T-helper 2 cell treated with Interferon-gamma antibody and Interleukin-4, amounts not matched to agents 100 ng/mL and 5 ng/mL, for 36 hours (primary cell): ENCODE data around the gene SLC22A7. TPM values are rescaled to one million over a fixed set of nuclear protein-coding genes. Genes with fewer than 3 reads are reported as not detected.

Experiments used
- intact Hi-C: fragments of 100-400 bp; cut with micrococcal nuclease; formaldehyde crosslinking; loops from one replicate; pipeline ENCODE4 v1.15.1; 2023
- total RNA-seq: library from RNA; stranded (reverse); gene quantifications from 2 replicates; pipeline ENCODE4 v1.2.3, GENCODE V29; 2022

Gene SLC22A7
- total RNA-seq, result not detected in 2 replicates

- intact Hi-C loops, result no loop called here
Observed at GRCh38 chr6:43297644-43298564, at the start of gene SLC22A7. Gene SLC22A7, plus strand, starts transcription at chr6:43298260. Its CDS starts 99 bp downstream, at chr6:43298359.

- intact Hi-C loops, result loop anchor here (5.0 kb wide), 1 partner anchor 1019 kb away; the partner anchor contains the start of gene NFKBIE
Observed at GRCh38 chr6:43248791-43249190, 49.3 kb upstream of the SLC22A7 start.

GRCh38 chr6:43250992-43251373 is 47.1 kb upstream of the SLC22A7 start:
- intact Hi-C loops, result no loop called here

GRCh38 chr6:43253401-43253800 is 44.7 kb upstream of the SLC22A7 start:
- intact Hi-C loops, result no loop called here

- intact Hi-C loops, result no loop called here
Observed at GRCh38 chr6:43254138-43254817, 43.8 kb upstream of the SLC22A7 start.

- intact Hi-C loops, result no loop called here
Observed at GRCh38 chr6:43254846-43255245, 43.2 kb upstream of the SLC22A7 start.

- intact Hi-C loops, result no loop called here
Observed at GRCh38 chr6:43255408-43256054, 42.5 kb upstream of the SLC22A7 start.

- intact Hi-C loops, result no loop called here
Observed at GRCh38 chr6:43256670-43257366, 41.2 kb upstream of the SLC22A7 start.

- intact Hi-C loops, result no loop called here
Observed at GRCh38 chr6:43257367-43258145, 40.5 kb upstream of the SLC22A7 start.

GRCh38 chr6:43258180-43258579 is 39.9 kb upstream of the SLC22A7 start:
- intact Hi-C loops, result no loop called here

- intact Hi-C loops, result no loop called here
Observed at GRCh38 chr6:43258807-43259686, 39.0 kb upstream of the SLC22A7 start.

- intact Hi-C loops, result no loop called here
Observed at GRCh38 chr6:43260791-43261190, 37.3 kb upstream of the SLC22A7 start.

GRCh38 chr6:43261198-43261597 is 36.9 kb upstream of the SLC22A7 start:
- intact Hi-C loops, result no loop called here

GRCh38 chr6:43262000-43262779 is 35.9 kb upstream of the SLC22A7 start:
- intact Hi-C loops, result no loop called here

- intact Hi-C loops, result loop anchor here (1.0 kb wide), 2 partner anchors 135 to 243 kb away; no protein-coding TSS in a partner anchor
Observed at GRCh38 chr6:43262780-43263313, 35.2 kb upstream of the SLC22A7 start.

GRCh38 chr6:43263314-43264178 is 34.5 kb upstream of the SLC22A7 start:
- intact Hi-C loops, result loop anchor here (1.0 kb wide), 2 partner anchors 135 to 243 kb away; no protein-coding TSS in a partner anchor

GRCh38 chr6:43264599-43265145 is 33.4 kb upstream of the SLC22A7 start:
- intact Hi-C loops, result no loop called here
